MCF 10A (cell line): Measurements from ENCODE around the gene LRRC56. TPM values are rescaled to one million over a fixed set of nuclear protein-coding genes. Genes with fewer than 3 reads are reported as not detected.

Experiments
- BruUV-seq: library from RNA; stranded (reverse); fragments of 400-500 nt; replicated peaks from 2 replicates; lab custom pipeline; 2021; lab: Mats Ljungman, UMichigan
- CTCF ChIA-PET: fragments of 300-600 bp; sonication (Branson Sonifier 250); formaldehyde crosslinking; extraction: SDS; loops from one replicate; lab custom pipeline; 2021; ENCODE audit warnings: antibody characterized with exemption, inconsistent platforms; lab: Yijun Ruan, JAX
- POLR2A ChIA-PET: fragments of 300-600, 350-650 bp; sonication (Branson Sonifier 250); formaldehyde crosslinking; extraction: SDS; loops from one replicate; lab custom pipeline; 2020; ENCODE audit warnings: antibody characterized with exemption, inconsistent platforms; lab: Yijun Ruan, JAX
- DNase-seq: peaks from one replicate; pipeline ENCODE4 v3.0.0-alpha.2; 2018; ENCODE audit not compliant: unreplicated experiment
- H3K27ac Mint-ChIP-seq: one replicate; pipeline ENCODE4 v1.8.0; 2022; ENCODE audit warnings: mild to moderate bottlenecking, low read depth, mixed read lengths; ENCODE audit not compliant: unreplicated experiment
- H3K27me3 Mint-ChIP-seq: one replicate; pipeline ENCODE4 v1.8.0; 2022; ENCODE audit warnings: mixed read lengths; ENCODE audit not compliant: insufficient read depth, unreplicated experiment
- H3K36me3 Mint-ChIP-seq: one replicate; pipeline ENCODE4 v1.8.0; 2022; ENCODE audit warnings: mild to moderate bottlenecking, moderate library complexity, mixed read lengths; ENCODE audit not compliant: insufficient read depth, unreplicated experiment
- H3K4me1 Mint-ChIP-seq: one replicate; pipeline ENCODE4 v1.8.0; 2022; ENCODE audit warnings: mixed read lengths; ENCODE audit not compliant: insufficient read depth, unreplicated experiment
- H3K4me3 Mint-ChIP-seq: one replicate; pipeline ENCODE4 v1.8.0; 2022; ENCODE audit warnings: mild to moderate bottlenecking, moderate library complexity, mixed read lengths; ENCODE audit not compliant: unreplicated experiment
- H3K9me3 Mint-ChIP-seq: one replicate; pipeline ENCODE4 v1.8.0; 2022; ENCODE audit warnings: mixed read lengths; ENCODE audit not compliant: unreplicated experiment
- CTCF ChIP-seq: fragments of 200-600 bp; IDR thresholded peaks from one replicate; pipeline ENCODE4 v1.8.0; 2022; ENCODE audit warnings: antibody characterized with exemption, mild to moderate bottlenecking; ENCODE audit not compliant: unreplicated experiment
- intact Hi-C: fragments of 100-400 bp; cut with micrococcal nuclease; formaldehyde crosslinking; loops from 2 replicates; pipeline ENCODE4 v1.14.1; 2022
- total RNA-seq: library from RNA; stranded (reverse); gene quantifications from 2 replicates; pipeline ENCODE4 v1.2.3, GENCODE V29; 2022

The LRRC56 gene
- total RNA-seq, 1 experiment from 2014 or later = 0.75 TPM

- no TSS peak for BruUV-seq
- Mint-ChIP-seq H3K27me3 (no peaks in the 10 kb centered on the region), H3K27ac (no peak overlapping the region), H3K36me3 (peaks cover 11% of the 10 kb centered on the region), H3K9me3 (no peaks in the 10 kb centered on the region), H3K4me3 (no peak overlapping the region), H3K4me1 (no peaks in the 10 kb centered on the region)
- TF ChIP-seq CTCF = no peak
- no peak for DNase-seq
- ChIA-PET POLR2A (interaction anchor here (0.9 kb wide), 1 partner anchor 19 kb away, joined by 5 read pairs; no protein-coding TSS in a partner anchor), CTCF (no interaction called here)
- intact Hi-C loops = no loop called here
These were observed 3.5 kb downstream of the LRRC56 start for GRCh38 chr11:540583-541432.

DNA sequence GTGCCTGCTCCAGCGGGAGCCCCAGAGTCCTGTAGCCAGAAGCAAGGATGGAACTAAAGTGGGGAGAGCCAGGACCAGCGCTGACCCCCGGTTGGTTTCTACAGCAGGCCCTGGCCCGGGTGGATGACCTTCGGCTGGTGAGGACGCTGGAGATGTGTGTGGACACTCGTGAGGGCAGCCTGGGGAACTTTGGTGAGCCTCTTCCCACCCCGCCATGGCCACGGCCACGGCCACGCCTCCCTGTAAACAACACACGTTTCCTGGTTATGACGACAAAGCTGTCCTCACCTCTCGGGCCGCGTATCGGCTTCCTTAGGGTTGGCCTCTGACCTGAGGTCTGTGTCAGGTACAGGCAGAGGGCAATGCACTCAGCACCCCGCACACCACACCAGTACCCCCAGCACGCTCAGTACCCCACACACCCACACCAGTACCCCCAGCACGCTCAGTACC, 4.1 kb downstream of the LRRC56 start:
- POLR2A ChIA-PET = no interaction called here
- no peaks in the 10 kb centered on the region for H3K4me1 Mint-ChIP-seq
- H3K27me3 Mint-ChIP-seq = no peaks in the 10 kb centered on the region
- DNase-seq = no peak
- no peak for TF ChIP-seq CTCF
- CTCF ChIA-PET = no interaction called here
- no peaks in the 10 kb centered on the region for H3K9me3 Mint-ChIP-seq
- intact Hi-C loops = no loop called here
- no peak overlapping the region for H3K27ac Mint-ChIP-seq
- H3K4me3 Mint-ChIP-seq = no peak overlapping the region
- peaks cover 11% of the 10 kb centered on the region for H3K36me3 Mint-ChIP-seq
- no TSS peak for BruUV-seq

DNA sequence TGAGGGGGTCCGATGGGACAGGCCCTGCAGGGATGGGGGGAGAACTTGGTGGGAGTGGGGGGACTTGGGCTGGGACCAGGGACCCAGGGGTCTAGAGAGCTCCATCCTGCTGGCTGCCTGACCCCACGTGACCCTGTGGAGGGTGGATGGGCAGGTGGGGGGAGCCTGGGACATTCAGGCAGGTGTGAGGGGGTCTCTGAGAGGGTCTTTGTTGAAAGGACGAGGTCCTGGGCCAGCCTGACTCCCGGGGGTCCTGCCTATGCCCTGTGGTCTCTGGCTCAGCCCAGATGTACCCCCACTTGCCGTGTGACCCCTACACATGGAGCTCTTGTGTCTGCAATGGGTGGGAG, 7.5 kb downstream of the LRRC56 start:
- H3K4me3 Mint-ChIP-seq = no peak overlapping the region
- POLR2A ChIA-PET = interaction anchor here (1.0 to 1.3 kb wide), 3 partner anchors 9 to 152 kb away, joined by 3 to 4 read pairs (median 3); no protein-coding TSS in a partner anchor
- BruUV-seq = no TSS peak

More for the DNA sequence above, 7.5 kb downstream of the LRRC56 start:
- CTCF ChIA-PET = interaction anchor here (1.4 kb wide), 1 partner anchor 9 kb away, joined by 6 read pairs; the partner anchor contains the start of gene HRAS
- Mint-ChIP-seq H3K27me3 (no peaks in the 10 kb centered on the region), H3K4me1 (no peaks in the 10 kb centered on the region), H3K36me3 (peaks cover 5% of the 10 kb centered on the region), H3K27ac (no peak overlapping the region), H3K9me3 (no peaks in the 10 kb centered on the region)
- no peak for TF ChIP-seq CTCF
- intact Hi-C loops = no loop called here
- no peak for DNase-seq
